Measurements from ENCODE around the gene SHMT1.
"Not testable (repeated sequence)": the region's sequence is repeated elsewhere in the genome, so short reads cannot be mapped to it uniquely, and the experiment has no call there.

The SHMT1 gene

GRCh38 chr17:18377437-18378204 lies 14.3 kb upstream of the SHMT1 start, which contains the start of gene EVPLL:
Gene EVPLL, plus strand, starts transcription at chr17:18377778. Its CDS starts 3,160 bp downstream, at chr17:18380938.
- DNase-seq, result no peak

GRCh38 chr17:18374216-18374615 lies 10.9 kb upstream of the SHMT1 start:
- DNase-seq, result no peak

GRCh38 chr17:18373181-18373580 lies 9.8 kb upstream of the SHMT1 start:
- DNase-seq, result peak; percentile 34

GRCh38 chr17:18371455-18371854 lies 8.1 kb upstream of the SHMT1 start:
- DNase-seq, result peak; percentile 23

GRCh38 chr17:18370761-18371160 lies 7.4 kb upstream of the SHMT1 start:
- no peak for DNase-seq

- DNase-seq, result no peak
Observed at GRCh38 chr17:18368946-18369345, 5.6 kb upstream of the SHMT1 start.

GRCh38 chr17:18364166-18364565 lies 816 bp upstream of the SHMT1 start:
- DNase-seq, result no peak

GRCh38 chr17:18362698-18363100 lies 651 bp downstream of the SHMT1 start:
- DNase-seq, result peak; percentile 27

- no peak for DNase-seq
Observed at GRCh38 chr17:18361837-18362697, 1.3 kb downstream of the SHMT1 start.

GRCh38 chr17:18360518-18360917 lies 2.8 kb downstream of the SHMT1 start:
- no peak for DNase-seq

GRCh38 chr17:18356624-18357023 lies 6.7 kb downstream of the SHMT1 start:
- DNase-seq, result no peak

- no peak for DNase-seq
Observed at GRCh38 chr17:18353541-18353940, 9.8 kb downstream of the SHMT1 start.

GRCh38 chr17:18344021-18344420 lies 19.3 kb downstream of the SHMT1 start:
- DNase-seq, result no peak

GRCh38 chr17:18339933-18340332 lies 23.4 kb downstream of the SHMT1 start:
- DNase-seq, result no peak

GRCh38 chr17:18338158-18338557 lies 25.2 kb downstream of the SHMT1 start:
- DNase-seq, result not testable (repeated sequence)

- DNase-seq, result peak; percentile 44
Observed at GRCh38 chr17:18332909-18333489, 30.4 kb downstream of the SHMT1 start.

- DNase-seq, result no peak
Observed at GRCh38 chr17:18331879-18332278, 31.5 kb downstream of the SHMT1 start.

GRCh38 chr17:18328643-18329204 lies 34.6 kb downstream of the SHMT1 start:
- DNase-seq, result no peak

GRCh38 chr17:18327556-18327955 lies 35.8 kb downstream of the SHMT1 start:
- no peak for DNase-seq

GRCh38 chr17:18327093-18327492 lies 36.3 kb downstream of the SHMT1 start:
- no peak for DNase-seq

- no peak for DNase-seq
Observed at GRCh38 chr17:18326572-18326971, 36.8 kb downstream of the SHMT1 start.

- DNase-seq, result no peak
Observed at GRCh38 chr17:18326039-18326438, 37.3 kb downstream of the SHMT1 start.

Measured in activated CD4-positive, alpha-beta T cell treated with anti-CD3 and anti-CD28 coated beads, Interleukin-2, Interleukin-6, amounts not matched to agents 100 ng/mL and 50 ng/mL, durations not matched to agents 16 hours and 8 hours (primary cell).